ENCODE measurements around the gene STAM.
A peak's percentile ranks its signal among the peaks of the same experiment; 100 is the strongest.

Gene STAM

GRCh38 chr10:17647326-17647725, 3.4 kb downstream of the STAM start:
- DNase-seq (ENCODE audit: low read depth in 2 of 2): no peak

- DNase-seq (ENCODE audit: low read depth in 2 of 2): peak; percentile 6 to 21
These were observed 4.5 kb downstream of the STAM start for GRCh38 chr10:17648243-17649035.

- DNase-seq (ENCODE audit: low read depth in 2 of 2): no peak
These were observed 5.1 kb downstream of the STAM start for GRCh38 chr10:17649052-17649451.

- DNase-seq (ENCODE audit: low read depth in 2 of 2): no peak
These were observed 5.9 kb downstream of the STAM start for GRCh38 chr10:17649836-17650235.

GRCh38 chr10:17650416-17650815, 6.5 kb downstream of the STAM start:
- DNase-seq (ENCODE audit: low read depth in 2 of 2): no peak

- DNase-seq (ENCODE audit: low read depth in 2 of 2): no peak
These were observed 7.9 kb downstream of the STAM start for GRCh38 chr10:17651896-17652295.

- no peak for DNase-seq (ENCODE audit: low read depth in 2 of 2)
These were observed 8.6 kb downstream of the STAM start for GRCh38 chr10:17652585-17652984.

GRCh38 chr10:17655009-17655408, 11.1 kb downstream of the STAM start:
- no peak for DNase-seq (ENCODE audit: low read depth in 2 of 2)

GRCh38 chr10:17655567-17656146, 11.7 kb downstream of the STAM start:
- DNase-seq (ENCODE audit: low read depth in 2 of 2): no peak

GRCh38 chr10:17657103-17657500, 13.2 kb downstream of the STAM start:
- DNase-seq (ENCODE audit: low read depth in 2 of 2): no peak

- no peak for DNase-seq (ENCODE audit: low read depth in 2 of 2)
These were observed 15.4 kb downstream of the STAM start for GRCh38 chr10:17659365-17659764.

GRCh38 chr10:17660921-17661320, 17.0 kb downstream of the STAM start:
- DNase-seq (ENCODE audit: low read depth in 2 of 2): no peak

- no peak for DNase-seq (ENCODE audit: low read depth in 2 of 2)
These were observed 17.6 kb downstream of the STAM start for GRCh38 chr10:17661510-17661909.

GRCh38 chr10:17662193-17663138, 18.5 kb downstream of the STAM start:
- DNase-seq (ENCODE audit: low read depth in 2 of 2): no peak

- no peak for DNase-seq (ENCODE audit: low read depth in 2 of 2)
These were observed 19.5 kb downstream of the STAM start for GRCh38 chr10:17663450-17663849.

GRCh38 chr10:17665747-17666146, 21.8 kb downstream of the STAM start:
- DNase-seq (ENCODE audit: low read depth in 2 of 2): no peak

- DNase-seq (ENCODE audit: low read depth in 2 of 2): no peak
These were observed 24.7 kb downstream of the STAM start for GRCh38 chr10:17668435-17669184.

- no peak for DNase-seq (ENCODE audit: low read depth in 2 of 2)
These were observed 25.4 kb downstream of the STAM start for GRCh38 chr10:17669185-17669872.

GRCh38 chr10:17671307-17671706, 27.4 kb downstream of the STAM start:
- no peak for DNase-seq (ENCODE audit: low read depth in 2 of 2)

- no peak for DNase-seq (ENCODE audit: low read depth in 2 of 2)
These were observed 29.6 kb downstream of the STAM start for GRCh38 chr10:17673471-17674061.

- no peak for DNase-seq (ENCODE audit: low read depth in 2 of 2)
These were observed 30.6 kb downstream of the STAM start for GRCh38 chr10:17674566-17674965.

All from stimulated activated CD8-positive, alpha-beta memory T cell treated with anti-CD3 and anti-CD28 coated beads, Interleukin-7, amount 100 ng/mL, for 1 hour (primary cell).